GM18951 (cell line): ENCODE measurements around the gene OR7A10.
"Not testable (repeated sequence)": the region's sequence is repeated elsewhere in the genome, so short reads cannot be mapped to it uniquely, and the experiment has no call there.

Experiments used
- POLR2A ChIP-seq: IDR thresholded peaks from 4 replicates; pipeline ENCODE4 v1.6.1; 2011; ENCODE audit warnings: mild to moderate bottlenecking; ENCODE audit not compliant: insufficient read length, insufficient read depth; ENCODE audit errors: extremely low read depth
- in situ Hi-C: fragments of 300-500 bp; cut with MboI; formaldehyde crosslinking; loops from one replicate; pipeline ENCODE4 v1.12.0; 2022; ENCODE audit warnings: low sequenced_read_pairs, mixed read lengths, inconsistent platforms; ENCODE audit not compliant: unreplicated experiment

Gene OR7A10

DNA sequence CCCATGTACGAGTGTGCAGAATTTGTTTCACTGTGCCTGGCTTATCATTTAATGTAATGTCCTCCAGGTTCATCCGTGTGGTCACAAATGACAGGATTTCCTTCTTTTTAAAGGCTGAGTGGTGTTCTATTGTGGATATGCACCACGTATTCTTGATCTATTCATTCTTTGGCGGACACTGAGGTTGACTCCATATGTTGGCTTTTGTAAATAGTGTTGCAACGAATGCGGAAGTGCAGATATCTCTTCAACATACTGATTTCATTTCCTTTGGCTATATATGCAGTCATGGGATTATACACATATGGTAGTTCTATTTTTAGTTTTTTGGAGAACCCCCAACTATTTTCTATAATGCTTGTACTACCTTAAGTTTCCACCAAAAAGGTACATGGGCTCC, 26.8 kb downstream of the OR7A10 start:
- TF ChIP-seq POLR2A: no peak
- in situ Hi-C loops: no loop called here

- in situ Hi-C loops: no loop called here
These were observed 30.1 kb downstream of the OR7A10 start for GRCh38 chr19:14818588-14818987.

GRCh38 chr19:14817052-14817451, 31.7 kb downstream of the OR7A10 start:
- in situ Hi-C loops: no loop called here
- no peak for TF ChIP-seq POLR2A

More at GRCh38 chr19:14818588-14818987, 30.1 kb downstream of the OR7A10 start:
- no peak for TF ChIP-seq POLR2A

DNA sequence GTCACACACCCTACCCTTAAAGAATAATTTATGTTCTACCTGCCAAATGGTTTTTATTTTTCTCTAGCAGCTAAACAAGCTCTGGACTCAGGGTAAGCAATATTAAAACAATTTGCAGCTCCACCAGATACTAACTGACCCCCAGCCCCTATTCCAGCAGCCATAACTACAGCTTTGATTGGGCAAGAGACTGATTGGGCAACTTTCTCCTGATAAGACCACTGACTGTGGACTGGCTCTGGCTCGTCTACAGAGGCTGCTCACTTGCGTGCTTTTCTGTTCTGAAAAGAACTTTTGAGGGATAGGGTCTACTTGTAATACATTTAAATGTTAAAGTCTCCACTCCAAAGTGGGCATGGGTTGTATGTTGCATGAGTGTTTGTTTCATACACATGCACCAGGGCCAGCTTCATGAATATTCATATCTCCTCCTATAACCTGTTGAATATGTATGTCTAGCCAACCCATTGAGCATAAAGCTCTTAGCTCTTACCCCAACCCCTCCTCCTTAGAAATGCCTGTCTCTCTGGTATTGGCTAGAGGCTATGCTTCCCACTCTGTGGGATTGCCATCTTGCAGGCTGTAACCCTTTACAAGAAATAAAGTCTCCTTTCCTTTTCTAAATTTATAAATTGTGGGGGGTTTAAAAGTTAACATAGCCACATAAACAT, 33.6 kb downstream of the OR7A10 start:
- in situ Hi-C loops: no loop called here
- no peak for TF ChIP-seq POLR2A

DNA sequence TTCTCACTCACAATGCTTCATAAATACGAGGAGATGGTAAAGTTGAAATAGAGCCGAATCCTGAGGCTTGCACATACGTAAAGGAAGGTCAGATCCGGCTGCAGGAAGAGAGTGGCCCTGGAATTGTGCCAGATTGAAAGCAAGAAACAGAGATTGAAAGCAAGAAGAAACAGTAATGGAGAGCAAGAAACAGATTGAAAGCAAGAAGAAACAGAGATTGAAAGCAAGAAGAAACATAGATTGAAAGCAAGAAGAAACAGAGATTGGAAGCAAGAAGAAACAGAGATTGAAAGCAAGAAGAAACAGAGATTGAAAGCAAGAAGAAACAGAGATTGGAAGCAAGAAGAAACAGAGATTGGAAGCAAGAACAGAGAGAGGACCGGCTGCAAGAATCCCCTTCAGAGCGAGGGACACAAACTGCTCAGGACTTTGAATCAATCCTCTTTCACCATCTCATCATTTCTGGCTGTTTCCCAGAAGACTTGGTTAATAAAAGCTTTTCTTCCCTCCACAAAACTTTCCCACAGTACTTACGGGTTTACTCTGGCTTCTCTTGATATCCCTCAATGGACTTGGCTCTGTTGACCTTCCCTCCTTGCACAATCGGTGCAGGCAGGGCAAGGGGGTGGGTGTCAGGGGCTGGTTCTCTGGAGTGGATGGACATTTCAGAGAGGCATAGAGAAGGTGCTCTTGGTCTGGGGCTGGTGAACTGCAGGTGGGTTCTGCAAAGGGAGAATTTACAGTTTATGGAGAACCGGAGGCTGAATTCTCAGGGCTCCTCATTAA, 39.3 kb downstream of the OR7A10 start:
- in situ Hi-C loops: no loop called here
- no peak for TF ChIP-seq POLR2A

GRCh38 chr19:14804765-14805164, 44.0 kb downstream of the OR7A10 start:
- no peak for TF ChIP-seq POLR2A

DNA sequence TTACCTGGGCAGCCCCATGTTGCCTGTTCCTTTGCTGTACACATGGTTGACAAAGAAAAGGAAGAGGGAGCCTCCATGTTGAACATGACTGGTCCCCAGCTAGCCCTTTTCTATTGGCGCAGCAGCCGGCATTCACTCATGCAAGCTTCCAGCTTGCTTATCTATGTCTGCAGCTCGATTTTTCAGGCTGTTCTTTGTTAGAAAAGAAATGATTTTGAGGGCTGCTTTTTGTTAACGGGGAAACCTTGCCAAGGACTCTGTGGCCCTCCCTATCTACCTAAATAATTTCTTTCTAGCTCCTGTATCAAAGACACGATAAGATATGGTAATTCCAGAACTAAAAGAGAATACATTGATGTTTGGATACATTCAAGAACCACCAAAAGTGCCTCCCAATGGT, 50.0 kb downstream of the OR7A10 start:
- in situ Hi-C loops: no loop called here
- TF ChIP-seq POLR2A: no peak

More at GRCh38 chr19:14804765-14805164, 44.0 kb downstream of the OR7A10 start:
- in situ Hi-C loops: no loop called here

DNA sequence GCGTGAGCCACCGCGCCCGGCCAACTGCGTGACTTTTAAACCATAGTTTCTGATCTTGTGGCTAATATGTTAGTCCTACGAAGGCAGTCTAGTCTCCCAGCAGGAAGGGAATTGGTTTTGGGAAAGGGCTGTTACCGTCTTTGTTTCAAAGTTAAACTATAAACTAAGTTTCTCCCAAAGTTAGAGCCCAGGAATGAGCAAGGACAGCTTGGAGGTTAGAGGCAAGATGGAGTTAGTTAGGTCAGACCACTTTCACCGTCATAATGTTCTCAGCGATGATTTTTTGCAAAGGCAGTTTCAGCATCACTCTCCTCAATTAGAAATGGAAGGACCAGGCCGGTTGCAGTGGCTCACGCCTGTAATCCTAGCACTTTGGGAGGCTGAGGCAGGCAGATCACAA, 52.7 kb downstream of the OR7A10 start:
- in situ Hi-C loops: no loop called here
- TF ChIP-seq POLR2A: no peak

- TF ChIP-seq POLR2A: no peak
- in situ Hi-C loops: no loop called here
These were observed 53.5 kb downstream of the OR7A10 start for GRCh38 chr19:14795078-14795721.

GRCh38 chr19:14792250-14792649, 56.5 kb downstream of the OR7A10 start:
- in situ Hi-C loops: not testable (repeated sequence)
